Chondrocyte (in vitro differentiated cells): ENCODE measurements around the gene PRKCB. TPM values are rescaled to one million over a fixed set of nuclear protein-coding genes. Genes with fewer than 3 reads are reported as not detected.

Experiments used
- DNase-seq: peaks from one replicate; pipeline ENCODE4 v3.0.0; 2021; ENCODE audit warnings: mixed read lengths, low spot score
- H3K27ac Mint-ChIP-seq: one replicate; pipeline ENCODE4 v1.8.0; 2021; ENCODE audit warnings: mild to moderate bottlenecking, moderate library complexity, mixed read lengths; ENCODE audit not compliant: unreplicated experiment
- H3K27me3 Mint-ChIP-seq: 2 replicates; pipeline ENCODE4 v1.8.0; 2021; ENCODE audit warnings: low read depth, mixed read lengths
- H3K36me3 Mint-ChIP-seq: 2 replicates; pipeline ENCODE4 v1.8.0; 2021; ENCODE audit warnings: low read depth, mixed read lengths
- H3K4me1 Mint-ChIP-seq: 2 replicates; pipeline ENCODE4 v1.8.0; 2021; ENCODE audit warnings: low read depth, mild to moderate bottlenecking, mixed read lengths
- H3K4me3 Mint-ChIP-seq: one replicate; pipeline ENCODE4 v1.8.0; 2021; ENCODE audit warnings: mild to moderate bottlenecking, moderate library complexity, mixed read lengths; ENCODE audit not compliant: unreplicated experiment
- H3K9me3 Mint-ChIP-seq: 2 replicates; pipeline ENCODE4 v1.8.0; 2021; ENCODE audit warnings: low read depth, mixed read lengths
- CTCF ChIP-seq: fragments of 200-600 bp; sonication (generic); IDR thresholded peaks from 2 replicates; pipeline ENCODE4 v1.5.0; 2021; ENCODE audit warnings: antibody characterized with exemption, mild to moderate bottlenecking, moderate library complexity
- total RNA-seq: library from RNA; stranded (reverse); gene quantifications from 3 replicates; pipeline ENCODE4 v1.2.1, GENCODE V29; 2021

The PRKCB gene
- total RNA-seq, 1 donor from 2014 or later: not detected

DNA sequence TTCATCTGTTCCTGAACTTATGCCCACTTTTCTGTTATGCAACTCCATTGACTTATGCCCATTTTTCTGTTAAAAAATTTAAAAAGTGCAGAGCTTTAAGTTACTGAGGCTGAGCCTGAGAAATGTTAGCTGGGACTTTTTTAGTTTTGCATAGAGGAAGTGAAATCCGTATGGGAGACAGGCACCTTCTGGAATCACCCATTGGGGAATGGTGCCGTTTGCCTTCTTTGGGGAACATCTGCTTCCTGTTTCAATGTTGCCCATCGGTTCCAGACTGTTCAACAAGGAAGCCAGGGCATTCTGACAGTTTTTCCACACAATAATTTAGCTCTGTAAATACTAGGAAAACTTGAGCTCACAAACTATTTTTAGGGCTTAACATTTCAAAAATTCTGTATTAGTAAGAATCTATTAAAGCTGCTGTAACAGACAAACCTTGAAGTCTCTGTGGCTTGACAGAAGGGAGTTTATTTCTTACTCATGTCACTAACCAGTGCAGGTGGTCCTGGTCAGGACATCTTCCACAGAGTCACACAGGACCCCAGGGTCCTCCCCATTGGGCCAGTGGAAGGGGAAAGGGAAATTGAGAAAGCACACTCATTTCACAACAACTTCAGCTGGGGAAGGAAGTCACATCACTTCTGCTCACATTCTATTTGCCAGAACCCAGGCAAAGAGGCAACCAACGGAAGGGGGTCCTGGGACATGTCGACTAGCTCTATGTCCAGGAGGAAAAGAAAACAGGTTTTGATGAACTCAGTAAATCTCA lies 17.2 kb downstream of the PRKCB start:
- TF ChIP-seq CTCF: no peak
- Mint-ChIP-seq H3K27me3 (peaks cover 12% of the 10 kb centered on the region), H3K9me3 (peaks cover 5% of the 10 kb centered on the region), H3K4me1 (no peaks in the 10 kb centered on the region), H3K36me3 (no peaks in the 10 kb centered on the region), H3K4me3 (no peak overlapping the region), H3K27ac (no peak overlapping the region)
- no peak for DNase-seq

DNA sequence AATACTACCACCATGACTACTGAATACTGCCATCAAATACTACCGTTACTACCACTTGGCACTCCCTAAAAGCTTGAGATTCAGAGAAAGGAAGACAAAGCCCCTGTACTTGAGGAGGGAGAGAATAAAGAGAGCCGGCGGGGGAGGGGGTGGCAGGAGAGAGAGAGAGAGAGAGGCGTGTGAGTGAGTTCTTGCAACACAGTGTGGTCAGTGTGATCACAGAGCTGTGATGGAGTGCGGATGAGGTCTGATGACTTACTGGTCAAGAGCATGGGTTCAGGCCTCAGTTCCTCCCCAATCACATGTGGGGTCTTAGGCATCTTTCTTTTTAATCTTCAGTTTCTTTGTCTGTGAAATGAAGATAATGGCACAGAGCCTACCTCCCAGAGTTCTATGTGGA lies 19.2 kb downstream of the PRKCB start:
- DNase-seq: no peak
- H3K27me3 Mint-ChIP-seq: peaks cover 24% of the 10 kb centered on the region
- no peak overlapping the region for H3K4me3 Mint-ChIP-seq
- H3K4me1 Mint-ChIP-seq: no peaks in the 10 kb centered on the region
- peaks cover 5% of the 10 kb centered on the region for H3K9me3 Mint-ChIP-seq
- H3K36me3 Mint-ChIP-seq: no peaks in the 10 kb centered on the region
- no peak for TF ChIP-seq CTCF
- H3K27ac Mint-ChIP-seq: no peak overlapping the region

GRCh38 chr16:23856251-23856709 lies 20.5 kb downstream of the PRKCB start:
- Mint-ChIP-seq H3K4me1 (no peaks in the 10 kb centered on the region), H3K4me3 (no peak overlapping the region), H3K36me3 (no peaks in the 10 kb centered on the region), H3K27ac (no peak overlapping the region), H3K27me3 (peaks cover 26% of the 10 kb centered on the region), H3K9me3 (peaks cover 5% of the 10 kb centered on the region)
- no peak for TF ChIP-seq CTCF
- no peak for DNase-seq

GRCh38 chr16:23857256-23857880 lies 21.6 kb downstream of the PRKCB start:
- no peak for DNase-seq
- peaks cover 30% of the 10 kb centered on the region for H3K27me3 Mint-ChIP-seq

More at GRCh38 chr16:23857256-23857880, 21.6 kb downstream of the PRKCB start:
- Mint-ChIP-seq H3K27ac (no peak overlapping the region), H3K36me3 (no peaks in the 10 kb centered on the region), H3K4me3 (no peak overlapping the region), H3K9me3 (peaks cover 2% of the 10 kb centered on the region), H3K4me1 (no peaks in the 10 kb centered on the region)
- no peak for TF ChIP-seq CTCF
